Lower leg skin (tissue), 4 donors: ENCODE data around the gene GIPC3. TPM values are rescaled to one million over a fixed set of nuclear protein-coding genes. Genes with fewer than 3 reads are reported as not detected.

Experiments used
- DNase-seq, 2 donors: peaks; one replicate each; pipeline ENCODE4 v3.0.0-alpha.2; 2019; ENCODE audit warnings: low spot score in 2 of 2
- H3K4me3 ChIP-seq: fragments of 200-600 bp; sonication (generic); 2 replicates; pipeline ENCODE4 v1.5.1; 2017; ENCODE audit warnings: mild to moderate bottlenecking, low read depth; ENCODE audit not compliant: poor library complexity, severe bottlenecking
- POLR2A ChIP-seq, 2 donors: fragments of 450-650 bp; IDR thresholded peaks; one replicate each; pipeline ENCODE4 v1.6.1; 2016 to 2017; ENCODE audit warnings: antibody characterized with exemption in 2 of 2, mild to moderate bottlenecking in 1 of 2, moderate library complexity in 1 of 2
- WGBS, 2 donors: methylation state at CpG; one replicate each; pipeline ENCODE4 v1.1.5; 2018; 5-methylcytosine and 5-hydroxymethylcytosine counted together
- intact Hi-C: fragments of 100-400 bp; cut with DNase I; formaldehyde crosslinking; loops from one replicate; pipeline ENCODE4 v1.15.0; 2023; ENCODE audit warnings: low total_unique reads
- total RNA-seq, 4 donors: library from RNA; depleted of rRNA; stranded (reverse); fragments of >200 nt; gene quantifications; one replicate each; pipeline ENCODE4 v1.1.0, GENCODE V29; 2016
- TF ChIP-seq, protein P1 (sequence below), 3 donors: fragments of 450-650 bp; IDR thresholded peaks; one replicate each; pipeline ENCODE4 v1.5.1; 2016; ENCODE audit warnings: antibody characterized with exemption in 3 of 3, mild to moderate bottlenecking in 3 of 3, moderate library complexity in 2 of 3

GIPC3 gene
- total RNA-seq, 4 donors from 2014 or later = 0.19 to 0.52 (median 0.25) TPM; not detected in 1

DNA sequence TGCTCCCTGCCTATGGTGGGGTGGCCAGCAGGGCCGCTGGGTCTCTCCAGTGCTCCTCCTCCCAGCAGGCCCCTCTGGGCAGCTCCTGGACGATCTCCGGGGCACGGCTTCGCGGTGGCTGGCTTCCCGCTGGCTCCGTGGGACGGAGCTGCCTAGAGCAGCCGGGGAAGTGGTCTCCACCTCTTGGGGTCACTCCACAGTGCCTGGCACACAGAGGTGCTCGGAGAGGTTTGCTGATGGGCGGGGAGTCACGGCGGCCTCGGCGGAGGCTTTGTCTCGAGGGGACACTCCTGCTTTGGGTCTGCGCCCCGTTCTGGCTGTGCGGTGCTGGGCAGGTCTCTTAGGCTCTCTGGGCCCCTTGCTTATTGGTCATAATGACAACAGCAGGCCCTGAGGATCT lies 51.2 kb downstream of the GIPC3 start:
- DNase-seq = no peak
- 87 to 92% methylated on average over 14 to 20 of the region's 20 CpGs for WGBS, 2 donors
- H3K4me3 ChIP-seq = no peak overlapping the region
- TF ChIP-seq, protein P1, sequence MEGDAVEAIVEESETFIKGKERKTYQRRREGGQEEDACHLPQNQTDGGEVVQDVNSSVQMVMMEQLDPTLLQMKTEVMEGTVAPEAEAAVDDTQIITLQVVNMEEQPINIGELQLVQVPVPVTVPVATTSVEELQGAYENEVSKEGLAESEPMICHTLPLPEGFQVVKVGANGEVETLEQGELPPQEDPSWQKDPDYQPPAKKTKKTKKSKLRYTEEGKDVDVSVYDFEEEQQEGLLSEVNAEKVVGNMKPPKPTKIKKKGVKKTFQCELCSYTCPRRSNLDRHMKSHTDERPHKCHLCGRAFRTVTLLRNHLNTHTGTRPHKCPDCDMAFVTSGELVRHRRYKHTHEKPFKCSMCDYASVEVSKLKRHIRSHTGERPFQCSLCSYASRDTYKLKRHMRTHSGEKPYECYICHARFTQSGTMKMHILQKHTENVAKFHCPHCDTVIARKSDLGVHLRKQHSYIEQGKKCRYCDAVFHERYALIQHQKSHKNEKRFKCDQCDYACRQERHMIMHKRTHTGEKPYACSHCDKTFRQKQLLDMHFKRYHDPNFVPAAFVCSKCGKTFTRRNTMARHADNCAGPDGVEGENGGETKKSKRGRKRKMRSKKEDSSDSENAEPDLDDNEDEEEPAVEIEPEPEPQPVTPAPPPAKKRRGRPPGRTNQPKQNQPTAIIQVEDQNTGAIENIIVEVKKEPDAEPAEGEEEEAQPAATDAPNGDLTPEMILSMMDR (IDR thresholded peaks at IDR 0.05) = no peak
- no peak for TF ChIP-seq POLR2A (IDR thresholded peaks at IDR 0.05)
- intact Hi-C loops = no loop called here

DNA sequence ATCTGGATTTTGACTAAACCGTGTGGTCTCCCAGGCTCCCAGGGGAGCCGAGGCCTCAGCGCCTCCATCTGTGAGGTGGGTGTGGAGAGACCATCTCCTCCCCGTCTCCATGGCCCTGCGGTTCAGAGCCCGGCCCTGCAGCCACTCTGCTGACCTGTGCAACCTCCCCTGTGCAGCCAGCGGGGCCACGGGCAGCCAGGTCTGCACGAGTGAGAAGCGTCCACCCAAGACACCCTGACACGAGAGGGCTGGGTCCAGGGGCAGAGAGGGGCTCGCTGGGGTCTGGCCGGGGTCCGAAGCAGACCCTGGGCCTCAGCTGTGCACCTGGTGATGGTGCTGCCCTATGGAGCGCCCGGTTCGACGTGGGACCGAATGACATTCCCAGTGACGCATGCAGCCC lies 51.7 kb downstream of the GIPC3 start:
- no peak overlapping the region for H3K4me3 ChIP-seq
- TF ChIP-seq POLR2A (IDR thresholded peaks at IDR 0.05) = no peak
- TF ChIP-seq, protein P1 (IDR thresholded peaks at IDR 0.05) = no peak
- 95 to 96% methylated on average over 18 to 20 of the region's 20 CpGs for WGBS, 2 donors
- no peak for DNase-seq
- intact Hi-C loops = no loop called here

DNA sequence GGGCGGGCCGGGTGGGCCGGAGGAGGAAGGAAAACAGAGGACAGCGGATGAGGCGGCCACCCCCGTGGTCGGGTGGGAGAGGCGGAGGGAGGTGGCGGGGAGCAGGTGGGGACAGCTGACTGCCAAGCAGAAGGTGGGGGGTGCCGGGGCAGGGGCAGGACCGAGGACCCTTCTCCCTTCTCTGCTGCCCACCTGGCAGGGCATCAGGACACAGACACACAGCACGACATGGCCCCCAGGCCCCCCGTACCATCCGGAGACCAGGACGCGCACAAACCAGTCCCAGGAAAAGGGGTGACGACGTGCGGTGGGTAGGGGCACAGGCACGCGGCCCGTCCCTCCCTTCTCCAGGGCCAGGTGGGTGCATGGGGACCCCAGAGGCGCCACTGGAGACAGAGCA lies 52.3 kb downstream of the GIPC3 start:
- DNase-seq = no peak
- intact Hi-C loops = no loop called here

DNA sequence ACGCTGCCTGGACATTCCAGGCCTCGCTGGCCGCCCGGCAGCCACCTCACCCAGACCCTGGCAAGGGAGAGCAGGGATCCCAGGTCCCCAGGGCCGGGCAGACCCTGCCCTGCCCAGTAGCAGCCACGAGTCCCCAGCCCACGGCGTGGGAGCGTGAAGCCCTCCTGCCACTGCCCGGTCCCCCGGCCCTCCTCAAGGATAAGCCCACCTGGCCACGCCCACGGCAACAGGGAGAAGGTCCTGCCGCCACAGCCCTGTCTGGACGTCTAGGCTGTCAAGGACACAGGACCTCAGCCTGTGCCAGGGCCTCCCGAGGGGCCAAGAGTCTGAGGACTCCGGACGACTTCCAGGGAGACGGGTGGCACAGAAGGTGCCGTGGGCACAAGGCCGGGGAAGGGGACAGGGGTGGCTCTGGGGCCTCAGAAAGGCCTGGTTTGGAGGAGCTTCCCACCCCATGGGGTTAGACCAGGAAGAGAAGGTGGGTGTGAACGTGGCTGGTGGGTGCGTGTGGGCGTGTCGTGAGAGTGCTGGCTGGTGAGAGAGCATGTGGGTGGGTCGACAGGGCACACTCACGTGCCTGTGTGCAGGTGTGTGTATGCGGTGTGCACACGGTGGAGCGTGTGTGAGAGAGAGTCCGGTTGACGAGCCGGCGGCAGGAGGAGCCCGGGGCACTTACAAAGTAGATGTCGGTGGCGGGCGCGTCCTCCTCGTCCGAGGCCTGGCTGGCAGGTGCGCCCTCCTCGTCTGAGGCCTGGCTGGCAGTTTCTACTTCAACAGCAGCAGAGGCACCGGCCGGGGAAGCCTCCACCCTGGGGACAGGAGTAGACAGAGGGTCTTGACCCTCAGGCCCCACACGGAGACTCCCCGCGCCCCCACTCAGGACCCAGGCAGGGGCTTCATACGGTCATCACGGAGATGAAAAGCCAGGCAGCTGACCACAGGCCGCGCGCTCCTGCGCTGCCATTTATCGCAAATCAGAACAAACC lies 53.2 kb downstream of the GIPC3 start:
- TF ChIP-seq POLR2A (IDR thresholded peaks at IDR 0.05) = no peak
- TF ChIP-seq, protein P1 (IDR thresholded peaks at IDR 0.05) = no peak
- no peak for DNase-seq
- no peak overlapping the region for H3K4me3 ChIP-seq
- WGBS, 2 donors = 89 to 93% methylated on average over 40 to 42 of the region's 55 CpGs
- intact Hi-C loops = no loop called here

More for the DNA sequence above, 52.3 kb downstream of the GIPC3 start:
- no peak overlapping the region for H3K4me3 ChIP-seq
- TF ChIP-seq, protein P1 (IDR thresholded peaks at IDR 0.05) = no peak
- no peak for TF ChIP-seq POLR2A (IDR thresholded peaks at IDR 0.05)
- WGBS, 2 donors = 92 to 94% methylated on average over 22 to 23 of the region's 23 CpGs

DNA sequence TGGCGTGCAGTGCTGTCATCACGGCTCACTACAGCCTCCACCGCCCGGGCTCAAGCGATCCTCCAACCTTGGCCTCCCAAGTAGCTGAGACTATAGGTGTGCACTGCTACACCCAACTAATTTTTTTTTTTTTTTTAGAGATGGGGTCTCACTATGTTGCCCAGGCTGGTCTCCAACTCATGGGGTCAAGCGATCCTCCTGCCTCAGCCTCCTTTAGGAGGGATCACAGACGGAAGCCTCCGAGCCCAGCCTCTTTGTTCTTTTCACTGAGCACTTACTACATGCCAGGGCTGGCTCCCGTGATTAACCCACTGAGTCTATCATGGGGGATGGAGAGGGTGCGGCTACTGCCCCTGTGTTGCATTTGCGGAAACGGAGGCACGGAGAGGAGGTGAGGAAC lies 54.2 kb downstream of the GIPC3 start:
- intact Hi-C loops = no loop called here
- no peak overlapping the region for H3K4me3 ChIP-seq
- no peak for DNase-seq
- WGBS, 2 donors = 96 to 98% methylated on average over 13 of the region's 13 CpGs
- TF ChIP-seq, protein P1 (IDR thresholded peaks at IDR 0.05) = no peak
- no peak for TF ChIP-seq POLR2A (IDR thresholded peaks at IDR 0.05)
